GM10248 (cell line): ENCODE results near the gene RARA.

ENCODE experiments used
- CTCF ChIA-PET: fragments of 300-600 bp; sonication (Branson Sonifier 250); formaldehyde crosslinking; extraction: SDS; loops from one replicate; lab custom pipeline; 2021; ENCODE audit warnings: antibody characterized with exemption; lab: Yijun Ruan, JAX
- POLR2A ChIA-PET: fragments of 350-650 bp; sonication (Branson Sonifier 250); formaldehyde crosslinking; extraction: SDS; loops from one replicate; lab custom pipeline; 2020; ENCODE audit warnings: antibody characterized with exemption; lab: Yijun Ruan, JAX
- DNase-seq: peaks from one replicate; pipeline ENCODE4 v3.0.0; 2012; ENCODE audit errors: extremely low spot score
- CTCF ChIP-seq: IDR thresholded peaks from 2 replicates; pipeline ENCODE4 v1.5.1; 2012; ENCODE audit warnings: mild to moderate bottlenecking, low read depth; ENCODE audit errors: extremely low read depth, missing control alignments, control extremely low read depth

Gene RARA

DNA sequence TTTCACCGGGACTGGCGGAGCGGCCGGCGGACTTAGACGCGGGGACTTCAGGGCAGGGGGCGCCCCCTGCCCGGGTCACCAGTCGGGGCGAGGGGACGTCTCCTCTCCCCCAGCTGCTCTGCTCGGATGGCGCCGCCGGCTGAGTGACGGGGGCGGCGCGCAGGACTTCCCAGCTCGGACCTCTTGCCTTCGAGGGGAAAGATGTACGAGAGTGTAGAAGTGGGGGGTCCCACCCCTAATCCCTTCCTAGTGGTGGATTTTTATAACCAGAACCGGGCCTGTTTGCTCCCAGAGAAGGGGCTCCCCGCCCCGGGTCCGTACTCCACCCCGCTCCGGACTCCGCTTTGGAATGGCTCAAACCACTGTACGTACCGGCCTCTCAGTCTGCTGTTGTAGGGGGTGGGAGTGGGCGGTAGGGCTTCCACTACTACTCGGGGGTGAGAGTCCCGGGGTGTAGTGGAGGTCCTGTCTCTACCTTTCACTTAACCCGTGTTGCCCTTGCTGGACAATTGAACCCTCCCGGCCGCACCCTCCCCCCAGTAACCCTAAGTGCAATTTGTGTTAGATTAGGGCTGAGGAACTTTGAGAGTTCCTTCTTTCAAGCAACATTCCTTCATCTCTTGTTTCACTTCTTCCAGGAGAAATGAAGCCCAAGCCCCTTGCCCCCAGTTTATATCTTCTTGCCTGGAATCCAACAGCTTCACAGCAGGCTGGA, 33.7 kb downstream of the RARA start:
- CTCF ChIA-PET, result interaction anchor here (0.6 to 4.9 kb wide), 7 partner anchors 9 to 39 kb away, joined by 3 to 46 read pairs (median 7); no protein-coding TSS in a partner anchor
- TF ChIP-seq CTCF, result no peak
- POLR2A ChIA-PET, result interaction anchor here (0.6 kb wide), 2 partner anchors 13 to 170 kb away, joined by 3 to 8 read pairs; no protein-coding TSS in a partner anchor
- DNase-seq, result no peak

DNA sequence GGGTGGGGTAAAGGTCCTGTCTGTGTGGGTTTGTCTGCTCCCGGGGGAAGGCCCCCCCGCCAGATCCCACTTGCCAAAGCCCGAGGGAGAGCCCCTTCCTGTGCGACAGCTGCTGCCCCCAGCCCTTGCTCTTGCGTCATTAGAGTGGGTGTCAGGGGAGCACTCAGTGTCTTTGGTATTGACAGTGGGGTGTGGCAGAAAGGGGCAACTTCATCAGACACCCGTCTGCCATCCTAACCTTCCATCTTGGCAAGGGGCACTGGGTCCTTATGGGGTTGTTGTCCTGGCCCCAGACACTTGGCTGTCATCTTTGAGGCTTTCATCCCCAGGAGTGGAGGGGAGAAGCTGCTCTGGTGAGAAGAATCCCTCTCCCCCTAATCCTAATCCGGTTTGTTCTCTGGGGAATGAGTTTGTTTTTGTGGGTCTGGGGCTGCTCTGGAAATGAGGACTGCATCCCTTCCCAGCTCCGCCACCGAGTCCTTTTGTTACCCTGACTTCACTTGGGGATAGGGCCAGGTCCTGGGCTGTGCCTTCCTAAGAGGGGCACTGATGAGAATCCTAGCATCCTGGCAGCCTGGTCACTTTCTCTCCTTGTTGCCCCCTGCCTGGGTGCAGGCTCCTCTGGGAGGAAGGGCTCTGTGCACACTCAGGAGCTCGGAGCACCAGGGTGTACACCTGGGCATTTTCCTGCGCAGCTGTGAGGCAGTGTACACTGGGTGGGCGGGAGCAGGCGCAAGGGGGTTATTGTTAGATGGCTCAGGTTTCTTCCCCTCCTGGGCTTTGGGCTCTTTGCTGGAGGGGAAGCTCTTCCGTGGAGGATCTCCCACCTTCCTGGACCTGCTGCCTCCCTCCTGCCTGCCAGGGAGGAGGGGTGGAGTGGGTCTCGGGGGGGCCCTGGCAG, 34.5 kb downstream of the RARA start:
- no peak for DNase-seq
- ChIA-PET POLR2A (no interaction called here), CTCF (interaction anchor here (1.0 to 4.9 kb wide), 7 partner anchors 8 to 189 kb away, joined by 3 to 46 read pairs (median 4); no protein-coding TSS in a partner anchor)
- no peak for TF ChIP-seq CTCF

- TF ChIP-seq CTCF, result no peak
- ChIA-PET CTCF (interaction anchor here (1.0 to 4.9 kb wide), 8 partner anchors 10 to 187 kb away, joined by 3 to 46 read pairs (median 6); partner anchors contain the start of gene RARA), POLR2A (no interaction called here)
- DNase-seq, result no peak
Measured at GRCh38 chr17:40344421-40345160, 35.6 kb downstream of the RARA start.

GRCh38 chr17:40345161-40345993, 36.4 kb downstream of the RARA start:
- POLR2A ChIA-PET, result interaction anchor here (0.6 kb wide), 1 partner anchor 22 kb away, joined by 3 read pairs; no protein-coding TSS in a partner anchor
- no peak for DNase-seq
- CTCF ChIA-PET, result interaction anchor here (1.0 to 4.9 kb wide), 8 partner anchors 10 to 202 kb away, joined by 3 to 46 read pairs (median 4); partner anchors contain the start of gene RARA
- TF ChIP-seq CTCF, result no peak

GRCh38 chr17:40345994-40346764, 37.2 kb downstream of the RARA start:
- ChIA-PET CTCF (interaction anchor here (1.0 to 4.9 kb wide), 6 partner anchors 9 to 201 kb away, joined by 3 to 46 read pairs (median 6); no protein-coding TSS in a partner anchor), POLR2A (interaction anchor here (0.6 kb wide), 1 partner anchor 23 kb away, joined by 3 read pairs; no protein-coding TSS in a partner anchor)
- TF ChIP-seq CTCF, result no peak
- no peak for DNase-seq
